Activated CD4-positive, alpha-beta T cell treated with anti-CD3 and anti-CD28 coated beads, Interleukin-2, amount 10 ng/mL, durations not matched to agents 7 days and 5 days (primary cell): ENCODE data around the gene CYP19A1. TPM values are rescaled to one million over a fixed set of nuclear protein-coding genes. Genes with fewer than 3 reads are reported as not detected.

Experiments used
- CTCF ChIA-PET: fragments of 350-600 bp; sonication (Branson Sonifier 250); formaldehyde crosslinking; loops from one replicate; lab custom pipeline; 2021; ENCODE audit warnings: antibody characterized with exemption; lab: Charles Lee
- POLR2A ChIA-PET: fragments of 350-600 bp; sonication (Branson Sonifier 250); formaldehyde crosslinking; loops from one replicate; lab custom pipeline; 2021; ENCODE audit warnings: antibody characterized with exemption; lab: Charles Lee
- DNase-seq: peaks from one replicate; pipeline ENCODE4 v3.0.0-alpha.2; 2020
- H3K27ac Mint-ChIP-seq: one replicate; pipeline ENCODE4 v1.8.0; 2021; ENCODE audit warnings: mild to moderate bottlenecking, moderate library complexity, mixed read lengths
- H3K27me3 Mint-ChIP-seq: one replicate; pipeline ENCODE4 v1.8.0; 2021; ENCODE audit warnings: mixed read lengths
- H3K36me3 Mint-ChIP-seq: one replicate; pipeline ENCODE4 v1.8.0; 2021; ENCODE audit warnings: low read depth, mixed read lengths
- H3K4me1 Mint-ChIP-seq: one replicate; pipeline ENCODE4 v1.8.0; 2021; ENCODE audit warnings: mixed read lengths
- H3K4me3 Mint-ChIP-seq: one replicate; pipeline ENCODE4 v1.8.0; 2021; ENCODE audit warnings: mild to moderate bottlenecking, moderate library complexity, mixed read lengths
- H3K9me3 Mint-ChIP-seq: one replicate; pipeline ENCODE4 v1.8.0; 2021; ENCODE audit warnings: mixed read lengths
- total RNA-seq, 2 experiments: library from RNA; stranded (reverse); gene quantifications; one replicate each; pipeline ENCODE4 v1.2.3, GENCODE V29; 2021

The CYP19A1 gene
- total RNA-seq, 2 experiments from 2014 or later, result not detected

- no peaks in the 10 kb centered on the region for H3K9me3 Mint-ChIP-seq
- H3K27me3 Mint-ChIP-seq, result peaks cover 17% of the 10 kb centered on the region
- H3K36me3 Mint-ChIP-seq, result no peaks in the 10 kb centered on the region
- DNase-seq, result no peak
- no peak overlapping the region for H3K27ac Mint-ChIP-seq
- ChIA-PET CTCF (interaction anchor here (1.4 kb wide), 1 partner anchor 10 kb away, joined by 3 read pairs; no protein-coding TSS in a partner anchor), POLR2A (no interaction called here)
- no peak overlapping the region for H3K4me3 Mint-ChIP-seq
- no peaks in the 10 kb centered on the region for H3K4me1 Mint-ChIP-seq
Observed at GRCh38 chr15:51253366-51253765, 85.0 kb downstream of the CYP19A1 start.

DNA sequence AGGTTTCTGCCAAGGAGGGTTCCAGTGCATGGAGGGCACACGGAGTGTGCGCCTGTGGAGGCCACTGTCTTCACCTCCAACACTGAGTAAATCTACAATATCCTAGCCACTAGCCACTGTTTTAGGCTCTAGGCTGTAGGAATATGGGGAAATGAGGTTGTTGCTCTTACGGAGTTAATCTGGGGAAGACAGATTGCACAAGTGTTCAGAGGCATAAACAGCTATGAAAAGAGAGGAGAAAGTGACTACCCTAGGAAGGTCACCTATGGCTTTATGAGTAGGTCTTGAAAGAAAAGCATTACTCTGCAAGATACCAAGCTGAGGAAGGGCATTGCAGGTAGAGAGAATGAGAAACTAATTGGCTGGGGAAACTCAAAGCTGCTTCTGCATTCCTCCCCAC is 85.7 kb downstream of the CYP19A1 start:
- DNase-seq, result no peak
- H3K9me3 Mint-ChIP-seq, result no peaks in the 10 kb centered on the region
- no peaks in the 10 kb centered on the region for H3K4me1 Mint-ChIP-seq
- ChIA-PET POLR2A (no interaction called here), CTCF (interaction anchor here (1.4 kb wide), 1 partner anchor 9 kb away, joined by 3 read pairs; no protein-coding TSS in a partner anchor)
- no peak overlapping the region for H3K27ac Mint-ChIP-seq
- peaks cover 17% of the 10 kb centered on the region for H3K27me3 Mint-ChIP-seq
- no peak overlapping the region for H3K4me3 Mint-ChIP-seq
- no peaks in the 10 kb centered on the region for H3K36me3 Mint-ChIP-seq

DNA sequence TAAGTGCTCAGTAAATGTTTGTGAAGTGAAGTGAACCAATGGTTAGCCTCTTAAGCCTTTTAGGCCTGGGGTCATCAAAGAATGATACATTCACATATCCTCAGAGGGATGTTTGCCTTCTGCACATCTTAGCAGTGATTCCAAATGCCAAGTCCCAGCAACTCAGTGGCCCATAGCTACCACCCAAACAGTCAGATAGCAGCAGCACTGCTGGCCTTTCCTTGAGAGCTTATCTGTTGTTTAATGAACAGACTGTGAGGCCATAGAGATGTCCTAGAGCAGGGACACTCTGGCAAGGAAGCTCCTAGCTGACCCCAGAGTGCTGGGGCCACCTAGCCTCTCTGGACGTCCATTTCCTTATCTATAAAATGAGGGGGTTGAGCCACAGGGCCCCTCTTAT is 86.8 kb downstream of the CYP19A1 start:
- no peak for DNase-seq
- POLR2A ChIA-PET, result no interaction called here
- Mint-ChIP-seq H3K9me3 (no peaks in the 10 kb centered on the region), H3K4me1 (no peaks in the 10 kb centered on the region), H3K27ac (no peak overlapping the region), H3K36me3 (no peaks in the 10 kb centered on the region), H3K4me3 (no peak overlapping the region), H3K27me3 (peaks cover 19% of the 10 kb centered on the region)
- CTCF ChIA-PET, result interaction anchor here (1.1 kb wide), 2 partner anchors 12 to 13 kb away, joined by 3 read pairs; no protein-coding TSS in a partner anchor

DNA sequence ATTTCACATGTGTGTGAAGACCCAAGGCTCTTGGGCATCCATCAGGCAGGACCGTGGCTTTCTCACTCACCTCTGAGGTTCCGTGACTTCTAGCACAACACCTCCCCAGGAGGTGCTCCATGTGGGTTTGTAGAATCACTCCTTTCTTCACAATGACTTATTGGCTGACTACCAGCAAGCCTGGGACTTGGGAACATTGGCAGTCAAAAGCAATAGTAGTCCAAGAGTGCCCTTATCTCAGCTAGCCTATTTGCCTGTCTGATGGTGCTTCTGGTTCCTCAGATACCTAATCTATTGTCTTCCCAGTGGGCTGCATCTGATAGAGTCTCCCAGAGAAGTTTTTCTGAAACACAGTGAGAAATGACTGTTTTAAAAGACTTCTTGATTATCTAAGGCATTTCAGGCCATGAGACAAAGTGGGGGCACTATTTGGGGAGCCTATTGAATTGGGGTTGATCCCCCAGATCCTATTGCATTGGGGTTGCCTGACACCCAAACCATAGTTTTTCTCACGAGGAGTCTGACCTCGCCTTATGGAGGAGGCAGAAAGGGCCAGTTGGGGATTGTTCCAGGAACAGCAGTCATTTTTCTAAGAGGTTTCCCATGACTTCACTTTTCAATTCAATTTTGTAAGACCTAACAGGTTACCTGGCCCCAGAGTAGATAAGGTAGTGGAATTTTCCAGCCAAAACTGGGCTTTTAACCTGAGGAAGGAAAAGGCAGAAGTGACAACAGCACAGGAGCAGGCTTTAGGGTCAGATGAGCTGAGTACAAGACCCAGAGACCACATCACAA is 88.0 kb downstream of the CYP19A1 start:
- ChIA-PET CTCF (no interaction called here), POLR2A (no interaction called here)
- H3K27ac Mint-ChIP-seq, result no peak overlapping the region
- no peaks in the 10 kb centered on the region for H3K4me1 Mint-ChIP-seq
- H3K4me3 Mint-ChIP-seq, result no peak overlapping the region
- no peak for DNase-seq
- H3K36me3 Mint-ChIP-seq, result no peaks in the 10 kb centered on the region
- peaks cover 16% of the 10 kb centered on the region for H3K27me3 Mint-ChIP-seq
- no peaks in the 10 kb centered on the region for H3K9me3 Mint-ChIP-seq

- Mint-ChIP-seq H3K27me3 (peaks cover 14% of the 10 kb centered on the region), H3K4me3 (no peak overlapping the region), H3K4me1 (peaks cover 4% of the 10 kb centered on the region), H3K9me3 (no peaks in the 10 kb centered on the region), H3K36me3 (no peaks in the 10 kb centered on the region), H3K27ac (no peak overlapping the region)
- ChIA-PET CTCF (no interaction called here), POLR2A (no interaction called here)
- DNase-seq, result no peak
Observed at GRCh38 chr15:51245628-51246027, 92.8 kb downstream of the CYP19A1 start.

- Mint-ChIP-seq H3K27ac (no peak overlapping the region), H3K4me3 (no peak overlapping the region), H3K27me3 (peaks cover 21% of the 10 kb centered on the region), H3K4me1 (peaks cover 10% of the 10 kb centered on the region), H3K9me3 (no peaks in the 10 kb centered on the region), H3K36me3 (no peaks in the 10 kb centered on the region)
- CTCF ChIA-PET, result no interaction called here
- POLR2A ChIA-PET, result no interaction called here
- no peak for DNase-seq
Observed at GRCh38 chr15:51244423-51244869, 94.0 kb downstream of the CYP19A1 start.

- ChIA-PET CTCF (interaction anchor here (1.2 kb wide), 1 partner anchor 10 kb away, joined by 3 read pairs; no protein-coding TSS in a partner anchor), POLR2A (no interaction called here)
- no peak overlapping the region for H3K27ac Mint-ChIP-seq
- no peaks in the 10 kb centered on the region for H3K36me3 Mint-ChIP-seq
- DNase-seq, result no peak
- peaks cover 10% of the 10 kb centered on the region for H3K4me1 Mint-ChIP-seq
- H3K9me3 Mint-ChIP-seq, result no peaks in the 10 kb centered on the region
- H3K27me3 Mint-ChIP-seq, result peaks cover 24% of the 10 kb centered on the region
- H3K4me3 Mint-ChIP-seq, result no peak overlapping the region
Observed at GRCh38 chr15:51243774-51244173, 94.6 kb downstream of the CYP19A1 start.

DNA sequence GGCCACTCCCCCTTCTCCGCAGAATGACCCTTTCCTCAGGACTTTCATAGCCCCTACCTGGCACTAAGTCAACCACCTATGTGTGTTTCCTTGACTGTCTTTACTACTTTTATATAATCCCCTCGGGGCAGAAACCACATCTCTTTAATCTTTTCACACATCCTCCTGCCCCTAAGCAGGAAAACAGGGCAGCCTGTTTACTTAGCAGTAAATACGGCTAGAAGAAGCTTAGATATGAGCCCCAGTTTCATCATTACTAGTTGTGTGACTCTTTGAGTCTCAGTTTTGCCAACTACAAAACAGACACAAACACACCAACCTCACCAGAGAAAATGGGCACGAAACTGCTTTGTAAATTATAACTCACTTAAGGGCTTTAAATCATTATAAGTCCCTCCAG is 98.3 kb downstream of the CYP19A1 start:
- ChIA-PET CTCF (interaction anchor here (0.6 to 1.2 kb wide), 3 partner anchors 9 to 161 kb away, joined by 3 to 4 read pairs (median 4); no protein-coding TSS in a partner anchor), POLR2A (no interaction called here)
- DNase-seq, result no peak
- Mint-ChIP-seq H3K36me3 (no peaks in the 10 kb centered on the region), H3K9me3 (no peaks in the 10 kb centered on the region), H3K4me3 (no peak overlapping the region), H3K27ac (no peak overlapping the region), H3K4me1 (peaks cover 10% of the 10 kb centered on the region), H3K27me3 (peaks cover 37% of the 10 kb centered on the region)

DNA sequence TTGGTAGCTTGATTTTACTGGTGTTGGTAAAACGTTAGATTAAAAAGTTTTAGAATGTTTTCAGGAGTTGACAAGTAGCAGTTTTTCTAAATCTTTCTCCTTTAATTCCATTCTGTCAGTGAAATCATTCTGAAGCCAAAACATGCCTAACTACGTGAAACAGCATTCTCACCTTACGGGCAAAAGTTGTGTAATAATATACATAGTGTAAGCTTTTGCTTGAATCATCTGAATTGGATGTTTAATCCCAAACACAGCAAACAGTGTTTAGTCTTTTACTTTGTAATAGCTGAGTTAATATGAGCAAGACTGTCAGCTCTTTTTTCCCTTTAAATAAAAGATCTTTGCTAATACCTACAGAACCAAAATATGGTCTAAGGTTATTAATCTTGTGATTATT is 100.6 kb downstream of the CYP19A1 start:
- H3K4me1 Mint-ChIP-seq, result peaks cover 6% of the 10 kb centered on the region
- peaks cover 51% of the 10 kb centered on the region for H3K27me3 Mint-ChIP-seq
- ChIA-PET CTCF (interaction anchor here (0.9 kb wide), 1 partner anchor 14 kb away, joined by 3 read pairs; no protein-coding TSS in a partner anchor), POLR2A (no interaction called here)
- DNase-seq, result no peak
- no peak overlapping the region for H3K4me3 Mint-ChIP-seq
- no peaks in the 10 kb centered on the region for H3K36me3 Mint-ChIP-seq
- H3K27ac Mint-ChIP-seq, result no peak overlapping the region
- H3K9me3 Mint-ChIP-seq, result no peaks in the 10 kb centered on the region

- ChIA-PET POLR2A (no interaction called here), CTCF (interaction anchor here (0.6 kb wide), 1 partner anchor 503 kb away, joined by 3 read pairs; the partner anchor contains the start of gene LYSMD2)
- no peaks in the 10 kb centered on the region for H3K9me3 Mint-ChIP-seq
- H3K4me1 Mint-ChIP-seq, result no peaks in the 10 kb centered on the region
- H3K27ac Mint-ChIP-seq, result no peak overlapping the region
- H3K27me3 Mint-ChIP-seq, result peaks cover 39% of the 10 kb centered on the region
- H3K36me3 Mint-ChIP-seq, result no peaks in the 10 kb centered on the region
- no peak overlapping the region for H3K4me3 Mint-ChIP-seq
- no peak for DNase-seq
Observed at GRCh38 chr15:51234176-51234927, 104.0 kb downstream of the CYP19A1 start.

GRCh38 chr15:51232581-51232980 is 105.8 kb downstream of the CYP19A1 start:
- POLR2A ChIA-PET, result no interaction called here
- CTCF ChIA-PET, result interaction anchor here (0.5 kb wide), 1 partner anchor 1347 kb away, joined by 4 read pairs; no protein-coding TSS in a partner anchor

DNA sequence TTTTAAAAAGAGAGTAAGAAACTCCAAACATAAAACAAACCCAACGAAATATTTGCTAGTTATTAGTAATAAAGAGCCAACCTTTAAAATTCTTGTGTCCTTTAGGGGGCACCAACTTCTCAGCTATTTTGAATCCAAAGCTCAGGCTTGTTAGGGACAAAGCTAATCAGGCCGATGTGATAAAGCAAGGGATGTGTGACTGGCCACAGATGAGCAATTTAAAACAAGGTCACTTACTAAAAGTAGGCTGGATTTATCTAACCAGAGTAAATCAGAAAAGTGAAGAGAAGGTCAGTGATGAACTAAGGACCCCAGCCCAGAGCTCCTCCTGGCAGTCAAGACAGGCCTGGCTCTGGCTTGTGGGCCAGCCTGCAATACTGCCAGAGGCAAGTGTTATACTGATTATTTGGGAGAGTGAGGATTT is 108.5 kb downstream of the CYP19A1 start:
- Mint-ChIP-seq H3K4me3 (no peak overlapping the region), H3K27me3 (peaks cover 19% of the 10 kb centered on the region), H3K4me1 (peaks cover 6% of the 10 kb centered on the region), H3K36me3 (no peaks in the 10 kb centered on the region), H3K9me3 (no peaks in the 10 kb centered on the region), H3K27ac (no peak overlapping the region)
- POLR2A ChIA-PET, result no interaction called here
- CTCF ChIA-PET, result no interaction called here
- DNase-seq, result no peak

More at GRCh38 chr15:51232581-51232980, 105.8 kb downstream of the CYP19A1 start:
- H3K36me3 Mint-ChIP-seq, result no peaks in the 10 kb centered on the region
- DNase-seq, result no peak
- no peak overlapping the region for H3K27ac Mint-ChIP-seq
- H3K4me1 Mint-ChIP-seq, result peaks cover 6% of the 10 kb centered on the region
- peaks cover 33% of the 10 kb centered on the region for H3K27me3 Mint-ChIP-seq
- H3K9me3 Mint-ChIP-seq, result no peaks in the 10 kb centered on the region
- no peak overlapping the region for H3K4me3 Mint-ChIP-seq
